ENCODE results near the gene IL23A.

Gene IL23A

DNA sequence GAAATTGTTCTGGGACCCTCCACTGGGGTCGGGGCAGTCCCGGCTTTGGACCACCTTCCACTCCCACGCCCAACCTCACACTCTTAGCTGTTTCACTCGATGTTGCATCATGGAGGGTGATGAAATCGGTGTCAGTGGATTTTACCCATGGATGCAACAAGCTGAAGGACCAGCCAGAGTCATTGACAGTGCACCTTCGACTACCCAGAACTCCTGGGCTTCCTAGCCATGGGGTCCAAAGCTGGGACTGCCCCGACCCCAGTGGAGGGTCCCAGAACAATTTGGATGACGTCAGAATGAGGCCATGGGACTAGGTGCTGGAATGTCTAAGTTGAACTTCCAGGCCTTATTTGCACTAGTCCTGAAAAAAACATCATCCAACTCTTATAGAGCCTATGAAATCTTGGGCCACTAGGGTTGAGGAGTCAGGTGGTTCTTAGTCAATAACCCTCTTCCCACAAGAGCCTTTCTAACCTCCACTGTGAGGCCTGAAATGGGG, 882 bp upstream of the IL23A start:
- TF ChIP-seq RARB (CRISPR knock-in tag; IDR thresholded peaks at IDR 0.05) (no peak), BACH2 (CRISPR knock-in tag; IDR thresholded peaks at IDR 0.05; ENCODE audit: borderline replicate concordance) (no peak), GLIS3 (CRISPR knock-in tag; IDR thresholded peaks at IDR 0.05) (no peak), SNAI2 (CRISPR knock-in tag; IDR thresholded peaks at IDR 0.05) (no peak), CSDC2 (CRISPR knock-in tag; IDR thresholded peaks at IDR 0.05) (no peak), ZNF70 (CRISPR knock-in tag; IDR thresholded peaks at IDR 0.05) (no peak), ZC3H10 (CRISPR knock-in tag; IDR thresholded peaks at IDR 0.05) (no peak), ZFP30 (CRISPR knock-in tag; IDR thresholded peaks at IDR 0.05) (no peak), PPARA (CRISPR knock-in tag; IDR thresholded peaks at IDR 0.05; ENCODE audit: borderline replicate concordance) (no peak), ZNF8 (CRISPR knock-in tag; IDR thresholded peaks at IDR 0.05) (no peak), ISL1 (CRISPR knock-in tag; IDR thresholded peaks at IDR 0.05) (no peak), TOX (CRISPR knock-in tag; IDR thresholded peaks at IDR 0.05; ENCODE audit: borderline replicate concordance) (no peak), ZFP3 (CRISPR knock-in tag; IDR thresholded peaks at IDR 0.05) (no peak), OSR1 (CRISPR knock-in tag; IDR thresholded peaks at IDR 0.05) (no peak), ZNF565 (CRISPR knock-in tag; conservative IDR thresholded peaks at IDR 0.05; ENCODE audit: low read depth) (no peak), TCF4 (CRISPR knock-in tag; IDR thresholded peaks at IDR 0.05; ENCODE audit: borderline replicate concordance) (no peak)
- TF ChIP-seq, protein P1, sequence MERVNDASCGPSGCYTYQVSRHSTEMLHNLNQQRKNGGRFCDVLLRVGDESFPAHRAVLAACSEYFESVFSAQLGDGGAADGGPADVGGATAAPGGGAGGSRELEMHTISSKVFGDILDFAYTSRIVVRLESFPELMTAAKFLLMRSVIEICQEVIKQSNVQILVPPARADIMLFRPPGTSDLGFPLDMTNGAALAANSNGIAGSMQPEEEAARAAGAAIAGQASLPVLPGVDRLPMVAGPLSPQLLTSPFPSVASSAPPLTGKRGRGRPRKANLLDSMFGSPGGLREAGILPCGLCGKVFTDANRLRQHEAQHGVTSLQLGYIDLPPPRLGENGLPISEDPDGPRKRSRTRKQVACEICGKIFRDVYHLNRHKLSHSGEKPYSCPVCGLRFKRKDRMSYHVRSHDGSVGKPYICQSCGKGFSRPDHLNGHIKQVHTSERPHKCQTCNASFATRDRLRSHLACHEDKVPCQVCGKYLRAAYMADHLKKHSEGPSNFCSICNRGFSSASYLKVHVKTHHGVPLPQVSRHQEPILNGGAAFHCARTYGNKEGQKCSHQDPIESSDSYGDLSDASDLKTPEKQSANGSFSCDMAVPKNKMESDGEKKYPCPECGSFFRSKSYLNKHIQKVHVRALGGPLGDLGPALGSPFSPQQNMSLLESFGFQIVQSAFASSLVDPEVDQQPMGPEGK (CRISPR knock-in tag; IDR thresholded peaks at IDR 0.05; ENCODE audit: borderline replicate concordance), result no peak
- TF ChIP-seq, protein P2, sequence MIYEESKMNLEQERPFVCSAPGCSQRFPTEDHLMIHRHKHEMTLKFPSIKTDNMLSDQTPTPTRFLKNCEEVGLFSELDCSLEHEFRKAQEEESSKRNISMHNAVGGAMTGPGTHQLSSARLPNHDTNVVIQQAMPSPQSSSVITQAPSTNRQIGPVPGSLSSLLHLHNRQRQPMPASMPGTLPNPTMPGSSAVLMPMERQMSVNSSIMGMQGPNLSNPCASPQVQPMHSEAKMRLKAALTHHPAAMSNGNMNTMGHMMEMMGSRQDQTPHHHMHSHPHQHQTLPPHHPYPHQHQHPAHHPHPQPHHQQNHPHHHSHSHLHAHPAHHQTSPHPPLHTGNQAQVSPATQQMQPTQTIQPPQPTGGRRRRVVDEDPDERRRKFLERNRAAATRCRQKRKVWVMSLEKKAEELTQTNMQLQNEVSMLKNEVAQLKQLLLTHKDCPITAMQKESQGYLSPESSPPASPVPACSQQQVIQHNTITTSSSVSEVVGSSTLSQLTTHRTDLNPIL (CRISPR knock-in tag; IDR thresholded peaks at IDR 0.05; ENCODE audit: low read depth), result no peak
- TF ChIP-seq, protein P3, sequence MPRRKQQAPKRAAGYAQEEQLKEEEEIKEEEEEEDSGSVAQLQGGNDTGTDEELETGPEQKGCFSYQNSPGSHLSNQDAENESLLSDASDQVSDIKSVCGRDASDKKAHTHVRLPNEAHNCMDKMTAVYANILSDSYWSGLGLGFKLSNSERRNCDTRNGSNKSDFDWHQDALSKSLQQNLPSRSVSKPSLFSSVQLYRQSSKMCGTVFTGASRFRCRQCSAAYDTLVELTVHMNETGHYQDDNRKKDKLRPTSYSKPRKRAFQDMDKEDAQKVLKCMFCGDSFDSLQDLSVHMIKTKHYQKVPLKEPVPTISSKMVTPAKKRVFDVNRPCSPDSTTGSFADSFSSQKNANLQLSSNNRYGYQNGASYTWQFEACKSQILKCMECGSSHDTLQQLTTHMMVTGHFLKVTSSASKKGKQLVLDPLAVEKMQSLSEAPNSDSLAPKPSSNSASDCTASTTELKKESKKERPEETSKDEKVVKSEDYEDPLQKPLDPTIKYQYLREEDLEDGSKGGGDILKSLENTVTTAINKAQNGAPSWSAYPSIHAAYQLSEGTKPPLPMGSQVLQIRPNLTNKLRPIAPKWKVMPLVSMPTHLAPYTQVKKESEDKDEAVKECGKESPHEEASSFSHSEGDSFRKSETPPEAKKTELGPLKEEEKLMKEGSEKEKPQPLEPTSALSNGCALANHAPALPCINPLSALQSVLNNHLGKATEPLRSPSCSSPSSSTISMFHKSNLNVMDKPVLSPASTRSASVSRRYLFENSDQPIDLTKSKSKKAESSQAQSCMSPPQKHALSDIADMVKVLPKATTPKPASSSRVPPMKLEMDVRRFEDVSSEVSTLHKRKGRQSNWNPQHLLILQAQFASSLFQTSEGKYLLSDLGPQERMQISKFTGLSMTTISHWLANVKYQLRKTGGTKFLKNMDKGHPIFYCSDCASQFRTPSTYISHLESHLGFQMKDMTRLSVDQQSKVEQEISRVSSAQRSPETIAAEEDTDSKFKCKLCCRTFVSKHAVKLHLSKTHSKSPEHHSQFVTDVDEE (CRISPR knock-in tag; IDR thresholded peaks at IDR 0.05), result no peak
- TF ChIP-seq, protein P4, sequence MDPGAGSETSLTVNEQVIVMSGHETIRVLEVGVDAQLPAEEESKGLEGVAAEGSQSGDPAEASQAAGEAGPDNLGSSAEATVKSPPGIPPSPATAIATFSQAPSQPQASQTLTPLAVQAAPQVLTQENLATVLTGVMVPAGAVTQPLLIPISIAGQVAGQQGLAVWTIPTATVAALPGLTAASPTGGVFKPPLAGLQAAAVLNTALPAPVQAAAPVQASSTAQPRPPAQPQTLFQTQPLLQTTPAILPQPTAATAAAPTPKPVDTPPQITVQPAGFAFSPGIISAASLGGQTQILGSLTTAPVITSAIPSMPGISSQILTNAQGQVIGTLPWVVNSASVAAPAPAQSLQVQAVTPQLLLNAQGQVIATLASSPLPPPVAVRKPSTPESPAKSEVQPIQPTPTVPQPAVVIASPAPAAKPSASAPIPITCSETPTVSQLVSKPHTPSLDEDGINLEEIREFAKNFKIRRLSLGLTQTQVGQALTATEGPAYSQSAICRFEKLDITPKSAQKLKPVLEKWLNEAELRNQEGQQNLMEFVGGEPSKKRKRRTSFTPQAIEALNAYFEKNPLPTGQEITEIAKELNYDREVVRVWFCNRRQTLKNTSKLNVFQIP (CRISPR knock-in tag; IDR thresholded peaks at IDR 0.05; ENCODE audit: borderline replicate concordance, low read depth), result no peak
- ATAC-seq, result no peak

DNA sequence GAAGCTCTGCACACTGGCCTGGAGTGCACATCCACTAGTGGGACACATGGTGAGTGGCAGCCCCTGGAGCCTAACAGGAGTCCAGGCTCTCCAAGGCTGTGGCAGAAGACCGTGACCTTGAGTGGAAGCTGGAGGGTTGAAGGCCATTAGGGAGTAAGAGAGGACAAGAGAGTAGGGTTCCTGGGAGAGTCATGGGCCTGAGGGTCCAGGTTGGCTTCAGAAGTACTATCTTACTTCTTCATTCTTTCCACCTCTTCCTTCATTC, 406 bp downstream of the IL23A start:
- no peak for TF ChIP-seq ZFP30 (CRISPR knock-in tag; IDR thresholded peaks at IDR 0.05)
- no peak for TF ChIP-seq RARB (CRISPR knock-in tag; IDR thresholded peaks at IDR 0.05)
- no peak for TF ChIP-seq ESRRG (CRISPR knock-in tag; IDR thresholded peaks at IDR 0.05)
- no peak for TF ChIP-seq PPARA (CRISPR knock-in tag; IDR thresholded peaks at IDR 0.05; ENCODE audit: borderline replicate concordance)
- TF ChIP-seq ZNF8 (CRISPR knock-in tag; IDR thresholded peaks at IDR 0.05), result no peak
- TF ChIP-seq ZC3H10 (CRISPR knock-in tag; IDR thresholded peaks at IDR 0.05), result no peak
- no peak for TF ChIP-seq TOX (CRISPR knock-in tag; IDR thresholded peaks at IDR 0.05; ENCODE audit: borderline replicate concordance)
- TF ChIP-seq GLIS3 (CRISPR knock-in tag; IDR thresholded peaks at IDR 0.05), result no peak
- TF ChIP-seq, protein P1 (CRISPR knock-in tag; IDR thresholded peaks at IDR 0.05; ENCODE audit: borderline replicate concordance), result no peak
- no peak for TF ChIP-seq ARNTL (CRISPR knock-in tag; IDR thresholded peaks at IDR 0.05; ENCODE audit: borderline replicate concordance, low read depth)
- no peak for TF ChIP-seq ISL1 (CRISPR knock-in tag; IDR thresholded peaks at IDR 0.05)
- TF ChIP-seq TCF4 (CRISPR knock-in tag; IDR thresholded peaks at IDR 0.05; ENCODE audit: borderline replicate concordance), result no peak
- no peak for TF ChIP-seq SNAI2 (CRISPR knock-in tag; IDR thresholded peaks at IDR 0.05)
- TF ChIP-seq, protein P4 (CRISPR knock-in tag; IDR thresholded peaks at IDR 0.05; ENCODE audit: borderline replicate concordance, low read depth), result no peak
- no peak for ATAC-seq

All from SK-N-SH treated with all-trans-retinoic acid at 6 μM for 48 hours (cell line).